Astrocyte (in vitro differentiated cells and primary cell): ENCODE results near the gene KCNMA1. TPM values are rescaled to one million over a fixed set of nuclear protein-coding genes. Genes with fewer than 3 reads are reported as not detected.
A peak's percentile ranks its signal among the peaks of the same experiment; 100 is the strongest.

Source experiments
- DNase-seq: peaks from one replicate; pipeline ENCODE4 v3.0.0-alpha.2; 2010; ENCODE audit warnings: low read depth
- FAIRE-seq: peaks from 2 replicates; lab custom pipeline; 2011; peaks lifted over from hg19 to GRCh38; lab: Jason Lieb, UNC
- H2AFZ ChIP-seq: 2 replicates; pipeline ENCODE4 v1.6.0; 2012; ENCODE audit warnings: low read depth, low read length, inconsistent platforms
- H3K27ac ChIP-seq: 2 replicates; pipeline ENCODE4 v1.5.1; 2011; ENCODE audit warnings: low read depth, low read length, inconsistent platforms
- H3K27me3 ChIP-seq: 2 replicates; pipeline ENCODE4 v1.6.0; 2011; ENCODE audit warnings: low read length, inconsistent platforms; ENCODE audit not compliant: insufficient read depth
- H3K36me3 ChIP-seq: 2 replicates; pipeline ENCODE4 v1.5.1; 2011; ENCODE audit warnings: low read length, inconsistent platforms; ENCODE audit not compliant: insufficient read depth
- H3K4me1 ChIP-seq: 2 replicates; pipeline ENCODE4 v1.5.1; 2011; ENCODE audit warnings: low read length, inconsistent platforms; ENCODE audit not compliant: insufficient read depth
- H3K4me2 ChIP-seq: 2 replicates; pipeline ENCODE4 v1.6.0; 2012; ENCODE audit warnings: low read length, inconsistent platforms
- H3K4me3 ChIP-seq: 2 replicates; pipeline ENCODE4 v1.5.1; 2011; ENCODE audit warnings: low read depth, mild to moderate bottlenecking, low read length, inconsistent platforms; ENCODE audit not compliant: insufficient read depth
- H3K79me2 ChIP-seq: 2 replicates; pipeline ENCODE4 v1.6.0; 2012; ENCODE audit warnings: mild to moderate bottlenecking, low read length, inconsistent platforms; ENCODE audit not compliant: insufficient read depth
- H3K9ac ChIP-seq: 2 replicates; pipeline ENCODE4 v1.6.0; 2012; ENCODE audit warnings: mild to moderate bottlenecking, low read length, inconsistent platforms
- H3K9me3 ChIP-seq: 2 replicates; pipeline ENCODE4 v1.5.1; 2012; ENCODE audit warnings: low read depth, mild to moderate bottlenecking, low read length, inconsistent platforms; ENCODE audit not compliant: insufficient read depth
- H4K20me1 ChIP-seq: 2 replicates; pipeline ENCODE4 v1.6.0; 2012; ENCODE audit warnings: low read length, inconsistent platforms; ENCODE audit not compliant: insufficient read depth
- H3K27ac Mint-ChIP-seq: one replicate; pipeline ENCODE4 v1.8.0; 2021; ENCODE audit warnings: mild to moderate bottlenecking, mixed read lengths; ENCODE audit not compliant: unreplicated experiment
- H3K27me3 Mint-ChIP-seq: one replicate; pipeline ENCODE4 v1.8.0; 2021; ENCODE audit warnings: low read depth, mixed read lengths; ENCODE audit not compliant: unreplicated experiment
- H3K36me3 Mint-ChIP-seq: one replicate; pipeline ENCODE4 v1.8.0; 2021; ENCODE audit warnings: low read depth, mixed read lengths; ENCODE audit not compliant: unreplicated experiment
- H3K4me1 Mint-ChIP-seq: one replicate; pipeline ENCODE4 v1.8.0; 2021; ENCODE audit warnings: low read depth, mixed read lengths; ENCODE audit not compliant: unreplicated experiment
- H3K4me3 Mint-ChIP-seq: one replicate; pipeline ENCODE4 v1.8.0; 2021; ENCODE audit warnings: mild to moderate bottlenecking, moderate library complexity, mixed read lengths; ENCODE audit not compliant: unreplicated experiment
- H3K9me3 Mint-ChIP-seq: one replicate; pipeline ENCODE4 v1.8.0; 2021; ENCODE audit warnings: mild to moderate bottlenecking, mixed read lengths; ENCODE audit not compliant: unreplicated experiment
- CTCF ChIP-seq: IDR thresholded peaks from 2 replicates; pipeline ENCODE4 v1.5.1; 2011; ENCODE audit warnings: low read depth, mild to moderate bottlenecking, inconsistent platforms, low read length, moderate library complexity; ENCODE audit not compliant: insufficient read depth
- EZH2 ChIP-seq: IDR thresholded peaks from 2 replicates; pipeline ENCODE4 v1.6.1; 2012; ENCODE audit warnings: mild to moderate bottlenecking, low read length, inconsistent platforms; ENCODE audit not compliant: insufficient read depth
- total RNA-seq: library from RNA; stranded (reverse); gene quantifications from 2 replicates; pipeline ENCODE4 v1.2.1, GENCODE V29; 2021

The KCNMA1 gene
- total RNA-seq, 1 donor from 2014 or later, result 45.8 TPM

DNA sequence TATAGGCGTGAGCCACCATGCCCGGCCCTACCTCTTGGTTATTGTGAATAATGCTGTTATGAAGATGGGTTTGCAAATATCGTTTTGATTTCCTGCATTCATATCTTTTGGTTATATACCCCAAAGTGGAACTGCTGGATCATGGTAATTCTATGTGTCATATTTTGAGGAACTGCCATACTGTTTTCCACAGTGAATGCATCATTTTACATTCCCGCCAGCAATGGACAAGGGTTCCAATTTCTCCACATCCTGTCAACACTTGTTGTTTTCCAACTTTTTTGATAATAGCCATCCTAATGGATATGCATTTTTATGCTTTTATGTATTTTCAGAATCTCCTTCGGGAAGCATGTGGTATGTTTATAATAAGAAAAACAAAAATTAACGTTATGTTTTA is 128.2 kb downstream of the KCNMA1 start:
- H3K4me1 Mint-ChIP-seq, result peaks cover 68% of the 10 kb centered on the region
- Histone ChIP-seq H3K4me2 (no peak overlapping the region), H3K9ac (no peak overlapping the region), H3K27me3 (no peaks in the 10 kb centered on the region), H3K4me1 (peaks cover 69% of the 10 kb centered on the region), H3K79me2 (peaks cover 23% of the 10 kb centered on the region), H3K4me3 (no peak overlapping the region), H4K20me1 (no peaks in the 10 kb centered on the region), H3K27ac (no peak overlapping the region), H3K36me3 (no peaks in the 10 kb centered on the region), H2AFZ (no peak overlapping the region), H3K9me3 (no peaks in the 10 kb centered on the region)
- DNase-seq (no peak), FAIRE-seq (no peak)
- no peaks in the 10 kb centered on the region for H3K9me3 Mint-ChIP-seq
- H3K36me3 Mint-ChIP-seq, result no peaks in the 10 kb centered on the region
- TF ChIP-seq EZH2, result no peak
- TF ChIP-seq CTCF, result no peak
- no peak overlapping the region for H3K27ac Mint-ChIP-seq
- H3K27me3 Mint-ChIP-seq, result no peaks in the 10 kb centered on the region
- H3K4me3 Mint-ChIP-seq, result no peak overlapping the region

- Mint-ChIP-seq H3K4me1 (peaks cover 64% of the 10 kb centered on the region), H3K27ac (peak overlapping the region; percentile 15)
Observed at GRCh38 chr10:77507291-77507880, 130.2 kb downstream of the KCNMA1 start.

More at GRCh38 chr10:77507291-77507880, 130.2 kb downstream of the KCNMA1 start:
- Histone ChIP-seq H3K9me3 (no peaks in the 10 kb centered on the region), H3K4me2 (peak overlapping the region; percentile 13), H3K27me3 (no peaks in the 10 kb centered on the region), H2AFZ (no peak overlapping the region), H3K4me3 (no peak overlapping the region), H3K36me3 (no peaks in the 10 kb centered on the region), H4K20me1 (no peaks in the 10 kb centered on the region), H3K79me2 (peaks cover 21% of the 10 kb centered on the region), H3K9ac (no peak overlapping the region), H3K27ac (no peak overlapping the region), H3K4me1 (peaks cover 55% of the 10 kb centered on the region)
- no peak for FAIRE-seq
- H3K27me3 Mint-ChIP-seq, result no peaks in the 10 kb centered on the region
- H3K9me3 Mint-ChIP-seq, result no peaks in the 10 kb centered on the region
- no peak for DNase-seq
- H3K36me3 Mint-ChIP-seq, result no peaks in the 10 kb centered on the region
- TF ChIP-seq EZH2 (no peak), CTCF (no peak)
- H3K4me3 Mint-ChIP-seq, result no peak overlapping the region
